ENCODE results near the gene STOX2. TPM values are rescaled to one million over a fixed set of nuclear protein-coding genes. Genes with fewer than 3 reads are reported as not detected.

STOX2 gene
- total RNA-seq, 1 experiment from 2014 or later = 28.9 TPM

- no peak for DNase-seq
- peak overlapping the region; percentile 90 for H3K4me3 ChIP-seq (ENCODE audit: insufficient read depth, low read depth, low read length)
- no peaks in the 10 kb centered on the region for H3K36me3 ChIP-seq (replicated peaks; ENCODE audit: control insufficient read depth, insufficient read depth, low read length)
- H3K27me3 ChIP-seq (ENCODE audit: control insufficient read depth, insufficient read depth, low read length) = peaks cover 15% of the 10 kb centered on the region; the same call in 1 of the 2 replicates
These were observed 3.0 kb downstream of the STOX2 start for GRCh38 chr4:183907871-183908683.

DNA sequence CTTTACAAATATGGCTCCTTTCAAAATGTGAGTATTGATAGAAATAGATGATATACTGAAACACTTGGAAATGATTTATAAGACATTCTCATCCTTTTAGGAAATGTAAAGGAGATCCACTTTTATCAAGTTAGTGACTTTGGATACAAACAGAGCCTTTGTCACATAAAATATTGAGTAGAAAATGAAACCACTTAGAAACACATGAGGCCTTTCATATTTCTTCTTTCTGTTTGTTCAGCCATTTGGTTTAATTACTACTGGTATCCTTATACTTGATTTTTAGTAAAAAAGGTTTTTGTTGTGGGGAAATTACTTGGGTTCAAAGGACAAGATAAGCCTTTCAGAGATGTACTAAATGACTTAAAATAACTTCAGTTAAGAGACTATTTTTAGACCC is 4.1 kb downstream of the STOX2 start:
- Histone ChIP-seq H3K4me3 (ENCODE audit: insufficient read depth, low read depth, low read length) (no peak overlapping the region), H3K36me3 (replicated peaks; ENCODE audit: control insufficient read depth, insufficient read depth, low read length) (no peaks in the 10 kb centered on the region), H3K27me3 (ENCODE audit: control insufficient read depth, insufficient read depth, low read length) (peaks cover 15% of the 10 kb centered on the region; the same call in 1 of the 2 replicates)
- no peak for DNase-seq

- peaks cover 15% of the 10 kb centered on the region; the same call in 1 of the 2 replicates for H3K27me3 ChIP-seq (ENCODE audit: control insufficient read depth, insufficient read depth, low read length)
- DNase-seq = no peak
- H3K36me3 ChIP-seq (replicated peaks; ENCODE audit: control insufficient read depth, insufficient read depth, low read length) = no peaks in the 10 kb centered on the region
These were observed 4.7 kb downstream of the STOX2 start for GRCh38 chr4:183909801-183910200.

DNA sequence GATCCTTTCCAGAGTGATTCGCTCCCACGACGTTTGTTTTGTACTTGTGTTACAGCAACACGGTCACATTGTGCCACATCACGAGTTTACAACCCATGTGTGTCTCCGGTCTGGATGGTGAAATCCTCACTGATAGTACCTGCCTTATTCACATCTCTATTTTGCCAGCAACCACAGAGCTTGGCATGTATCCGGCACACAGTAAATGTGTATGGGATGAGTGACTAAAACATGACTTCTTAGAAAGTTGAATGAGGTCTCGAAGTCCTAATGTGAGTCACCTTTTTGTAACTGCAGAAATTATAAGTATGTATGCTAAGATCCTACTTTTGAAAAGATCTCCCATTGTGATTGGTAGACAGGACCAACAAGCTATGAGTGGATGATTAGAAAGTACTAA is 7.5 kb downstream of the STOX2 start:
- DNase-seq = no peak
- peaks cover 6% of the 10 kb centered on the region; the same call in 1 of the 2 replicates for H3K27me3 ChIP-seq (ENCODE audit: control insufficient read depth, insufficient read depth, low read length)
- no peaks in the 10 kb centered on the region for H3K36me3 ChIP-seq (replicated peaks; ENCODE audit: control insufficient read depth, insufficient read depth, low read length)
- H3K4me3 ChIP-seq (ENCODE audit: insufficient read depth, low read depth, low read length) = no peak overlapping the region

More at GRCh38 chr4:183909801-183910200, 4.7 kb downstream of the STOX2 start:
- no peak overlapping the region for H3K4me3 ChIP-seq (ENCODE audit: insufficient read depth, low read depth, low read length)

DNA sequence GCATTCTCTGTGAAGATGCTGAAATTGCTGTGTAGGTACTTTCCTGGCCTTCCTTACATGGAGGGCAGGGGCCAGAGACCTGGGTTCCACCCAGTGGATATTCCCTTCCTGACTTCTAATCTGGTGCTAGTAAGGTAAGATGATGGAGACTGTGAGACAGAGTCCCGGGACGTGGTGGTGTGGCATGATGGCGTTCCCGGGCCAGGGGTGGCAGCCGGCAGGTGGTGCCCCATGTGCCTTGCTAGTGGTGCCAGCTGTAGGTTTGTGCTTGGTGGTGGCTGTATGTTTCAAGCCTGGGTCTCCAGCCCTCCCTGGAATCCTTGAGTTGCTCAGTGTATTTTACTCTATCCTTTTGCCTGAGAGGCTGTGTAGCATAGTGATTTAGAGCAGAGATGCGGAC is 10.9 kb downstream of the STOX2 start:
- H3K27me3 ChIP-seq (ENCODE audit: control insufficient read depth, insufficient read depth, low read length) = no peaks in the 10 kb centered on the region
- H3K36me3 ChIP-seq (replicated peaks; ENCODE audit: control insufficient read depth, insufficient read depth, low read length) = no peaks in the 10 kb centered on the region
- H3K4me3 ChIP-seq (ENCODE audit: insufficient read depth, low read depth, low read length) = no peak overlapping the region
- DNase-seq = no peak

DNA sequence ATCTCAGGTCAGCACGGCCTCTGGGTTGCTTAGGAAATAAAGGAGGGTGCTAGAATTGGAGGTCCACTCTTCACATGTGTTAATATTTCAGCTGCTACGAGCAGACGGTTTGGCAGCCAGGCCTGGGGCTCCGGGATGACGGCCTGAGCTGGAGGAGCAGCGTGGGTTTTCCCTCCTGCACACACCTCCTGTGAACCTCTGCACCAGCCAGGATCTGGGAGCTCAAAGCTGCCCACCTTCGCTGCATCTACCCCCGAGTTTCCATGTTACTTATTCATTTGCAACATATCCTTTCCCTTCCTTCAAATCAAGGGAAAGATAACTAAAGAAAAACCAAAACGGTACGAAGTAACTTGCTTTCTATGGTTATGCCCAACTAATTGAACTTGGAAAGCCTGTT is 13.6 kb downstream of the STOX2 start:
- Histone ChIP-seq H3K4me3 (ENCODE audit: insufficient read depth, low read depth, low read length) (no peak overlapping the region), H3K36me3 (replicated peaks; ENCODE audit: control insufficient read depth, insufficient read depth, low read length) (no peaks in the 10 kb centered on the region), H3K27me3 (ENCODE audit: control insufficient read depth, insufficient read depth, low read length) (no peaks in the 10 kb centered on the region)
- DNase-seq = no peak

- no peak overlapping the region for H3K4me3 ChIP-seq (ENCODE audit: insufficient read depth, low read depth, low read length)
- DNase-seq = no peak
- no peaks in the 10 kb centered on the region for H3K27me3 ChIP-seq (ENCODE audit: control insufficient read depth, insufficient read depth, low read length)
- H3K36me3 ChIP-seq (replicated peaks; ENCODE audit: control insufficient read depth, insufficient read depth, low read length) = no peaks in the 10 kb centered on the region
These were observed 14.0 kb downstream of the STOX2 start for GRCh38 chr4:183919141-183919540.

DNA sequence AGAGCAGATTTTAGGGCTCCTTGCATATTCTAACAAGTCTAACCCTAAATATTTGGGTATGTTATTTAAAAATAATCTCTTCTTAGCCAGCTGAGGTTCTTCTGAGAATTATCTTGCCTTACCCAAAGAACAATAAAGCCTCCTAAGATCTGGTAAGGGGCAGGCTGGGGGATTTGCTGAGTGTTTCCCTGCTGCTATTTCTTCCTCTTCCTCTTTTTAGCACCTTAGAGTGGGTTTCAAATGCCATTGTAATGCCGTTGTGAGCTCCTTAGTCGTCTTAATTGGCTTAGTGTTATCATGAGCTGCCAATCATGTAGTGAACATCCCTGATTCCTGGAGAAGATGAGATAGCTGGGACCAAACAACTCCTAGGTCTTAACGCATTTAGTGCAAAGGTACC is 15.4 kb downstream of the STOX2 start:
- H3K27me3 ChIP-seq (ENCODE audit: control insufficient read depth, insufficient read depth, low read length) = no peaks in the 10 kb centered on the region
- no peak for DNase-seq
- no peaks in the 10 kb centered on the region for H3K36me3 ChIP-seq (replicated peaks; ENCODE audit: control insufficient read depth, insufficient read depth, low read length)
- H3K4me3 ChIP-seq (ENCODE audit: insufficient read depth, low read depth, low read length) = no peak overlapping the region

DNA sequence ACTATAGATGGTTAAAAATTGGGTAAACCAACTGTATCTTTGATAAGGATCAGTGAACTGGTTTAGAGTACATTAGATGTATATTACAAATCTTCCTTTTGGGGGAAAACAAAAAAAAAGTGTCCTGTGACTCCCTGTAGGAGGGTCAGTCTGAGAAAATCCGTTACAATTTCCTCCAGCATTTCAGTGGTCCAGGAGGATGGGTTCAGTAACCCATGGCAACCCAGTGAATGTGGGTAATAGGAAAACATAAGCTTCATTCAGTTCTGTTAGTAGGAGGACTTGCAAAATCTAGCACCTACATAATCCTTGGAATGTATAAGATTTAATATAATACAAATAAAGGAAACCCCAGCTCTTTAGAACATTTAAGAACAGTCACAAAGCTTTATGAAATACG is 16.2 kb downstream of the STOX2 start:
- no peak for DNase-seq
- no peak overlapping the region for H3K4me3 ChIP-seq (ENCODE audit: insufficient read depth, low read depth, low read length)
- no peaks in the 10 kb centered on the region for H3K27me3 ChIP-seq (ENCODE audit: control insufficient read depth, insufficient read depth, low read length)
- H3K36me3 ChIP-seq (replicated peaks; ENCODE audit: control insufficient read depth, insufficient read depth, low read length) = no peaks in the 10 kb centered on the region

DNA sequence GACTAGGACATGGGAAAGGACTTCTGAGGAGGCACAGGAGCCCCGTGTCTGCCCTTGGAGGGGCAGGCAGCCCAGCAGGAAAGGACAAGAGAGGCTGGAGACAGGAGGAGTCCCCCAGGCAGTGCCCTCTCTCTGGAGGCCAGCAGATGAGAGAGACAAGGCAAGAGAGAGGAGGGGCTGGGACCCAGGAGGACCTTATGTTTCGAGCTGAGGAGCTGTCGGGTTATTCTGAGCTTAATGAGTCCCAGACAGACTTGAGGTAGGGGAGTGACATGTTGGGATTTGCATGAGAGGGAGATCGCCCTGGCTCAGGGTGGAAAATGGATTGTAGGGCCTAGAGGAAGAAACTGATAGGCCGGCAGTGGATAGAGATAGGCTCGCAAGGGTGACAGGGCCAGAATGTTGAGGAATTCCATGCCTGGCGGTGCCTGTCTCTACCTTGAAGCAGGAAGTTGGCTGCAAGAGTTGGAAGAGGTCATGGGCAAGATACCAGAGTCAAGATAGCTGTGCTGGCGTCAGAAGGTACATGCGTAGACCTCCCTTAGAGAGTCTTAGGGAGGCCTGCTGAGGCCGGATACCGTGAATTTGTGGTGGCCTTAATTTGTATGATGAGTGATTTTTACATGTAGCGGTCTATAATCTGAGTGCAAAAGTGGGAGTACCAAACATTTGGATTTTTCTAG is 19.4 kb downstream of the STOX2 start:
- H3K27me3 ChIP-seq (ENCODE audit: control insufficient read depth, insufficient read depth, low read length) = no peaks in the 10 kb centered on the region
- H3K4me3 ChIP-seq (ENCODE audit: insufficient read depth, low read depth, low read length) = no peak overlapping the region
- DNase-seq = no peak
- H3K36me3 ChIP-seq (replicated peaks; ENCODE audit: control insufficient read depth, insufficient read depth, low read length) = no peaks in the 10 kb centered on the region

GRCh38 chr4:183926950-183927349 is 21.8 kb downstream of the STOX2 start:
- Histone ChIP-seq H3K36me3 (replicated peaks; ENCODE audit: control insufficient read depth, insufficient read depth, low read length) (no peaks in the 10 kb centered on the region), H3K4me3 (ENCODE audit: insufficient read depth, low read depth, low read length) (no peak overlapping the region)

GRCh38 chr4:183932576-183932975 is 27.5 kb downstream of the STOX2 start:
- Histone ChIP-seq H3K36me3 (replicated peaks; ENCODE audit: control insufficient read depth, insufficient read depth, low read length) (no peaks in the 10 kb centered on the region), H3K27me3 (ENCODE audit: control insufficient read depth, insufficient read depth, low read length) (no peaks in the 10 kb centered on the region), H3K4me3 (ENCODE audit: insufficient read depth, low read depth, low read length) (no peak overlapping the region)
- no peak for DNase-seq

More at GRCh38 chr4:183926950-183927349, 21.8 kb downstream of the STOX2 start:
- H3K27me3 ChIP-seq (ENCODE audit: control insufficient read depth, insufficient read depth, low read length) = no peaks in the 10 kb centered on the region
- no peak for DNase-seq

DNA sequence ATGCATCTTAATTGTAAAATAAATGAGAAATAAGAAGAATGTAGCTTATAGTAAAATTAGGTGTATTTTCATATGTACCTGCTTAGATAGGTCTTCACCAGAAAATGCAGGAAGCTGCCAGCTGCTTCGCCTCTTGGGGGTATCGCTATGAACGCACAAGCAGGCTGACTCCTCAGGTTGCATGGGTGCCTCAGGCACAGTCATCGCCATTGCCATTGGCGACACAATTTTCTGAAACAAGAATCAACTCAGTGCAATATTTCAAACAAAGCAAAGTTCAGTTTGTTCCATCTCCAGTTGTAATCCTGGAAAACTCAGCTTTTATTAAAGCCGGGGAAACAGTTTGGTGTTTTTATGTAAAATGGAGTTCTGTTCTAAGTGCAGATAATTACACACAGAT is 29.7 kb downstream of the STOX2 start:
- H3K4me3 ChIP-seq (ENCODE audit: insufficient read depth, low read depth, low read length) = no peak overlapping the region
- no peak for DNase-seq
- H3K27me3 ChIP-seq (ENCODE audit: control insufficient read depth, insufficient read depth, low read length) = no peaks in the 10 kb centered on the region

GRCh38 chr4:183935355-183936005 is 30.4 kb downstream of the STOX2 start:
- no peak overlapping the region for H3K4me3 ChIP-seq (ENCODE audit: insufficient read depth, low read depth, low read length)
- no peaks in the 10 kb centered on the region for H3K27me3 ChIP-seq (ENCODE audit: control insufficient read depth, insufficient read depth, low read length)
- no peaks in the 10 kb centered on the region for H3K36me3 ChIP-seq (replicated peaks; ENCODE audit: control insufficient read depth, insufficient read depth, low read length)
- DNase-seq = no peak

More for the DNA sequence above, 29.7 kb downstream of the STOX2 start:
- H3K36me3 ChIP-seq (replicated peaks; ENCODE audit: control insufficient read depth, insufficient read depth, low read length) = no peaks in the 10 kb centered on the region

DNA sequence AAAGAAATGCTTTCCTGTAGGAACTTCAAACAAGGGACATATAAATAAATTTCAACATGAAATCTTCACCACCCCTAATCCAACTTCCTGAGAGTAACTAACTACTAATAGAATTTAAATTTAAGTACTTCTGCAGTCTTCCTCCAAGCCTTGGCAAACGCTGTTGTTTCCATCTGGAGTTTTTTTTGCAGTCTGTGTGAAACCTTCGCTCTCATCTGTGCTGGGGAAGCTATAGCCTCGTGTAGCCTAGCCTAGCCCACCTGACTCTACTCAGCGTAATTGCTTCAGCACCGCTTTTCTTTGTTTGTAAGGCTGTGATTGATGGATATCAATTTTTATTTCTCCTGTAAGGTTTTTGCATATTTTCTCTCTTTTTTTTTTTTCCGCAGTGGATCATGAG is 30.9 kb downstream of the STOX2 start:
- DNase-seq = no peak
- H3K4me3 ChIP-seq (ENCODE audit: insufficient read depth, low read depth, low read length) = no peak overlapping the region

More for the DNA sequence above, 30.9 kb downstream of the STOX2 start:
- Histone ChIP-seq H3K27me3 (ENCODE audit: control insufficient read depth, insufficient read depth, low read length) (no peaks in the 10 kb centered on the region), H3K36me3 (replicated peaks; ENCODE audit: control insufficient read depth, insufficient read depth, low read length) (no peaks in the 10 kb centered on the region)

Measured in H7 (cell line).